ENCODE data around the gene CTPS1.

CTPS1 gene

GRCh38 chr1:41025979-41026819 is 46.7 kb downstream of the CTPS1 start:
- no peak for DNase-seq

DNA sequence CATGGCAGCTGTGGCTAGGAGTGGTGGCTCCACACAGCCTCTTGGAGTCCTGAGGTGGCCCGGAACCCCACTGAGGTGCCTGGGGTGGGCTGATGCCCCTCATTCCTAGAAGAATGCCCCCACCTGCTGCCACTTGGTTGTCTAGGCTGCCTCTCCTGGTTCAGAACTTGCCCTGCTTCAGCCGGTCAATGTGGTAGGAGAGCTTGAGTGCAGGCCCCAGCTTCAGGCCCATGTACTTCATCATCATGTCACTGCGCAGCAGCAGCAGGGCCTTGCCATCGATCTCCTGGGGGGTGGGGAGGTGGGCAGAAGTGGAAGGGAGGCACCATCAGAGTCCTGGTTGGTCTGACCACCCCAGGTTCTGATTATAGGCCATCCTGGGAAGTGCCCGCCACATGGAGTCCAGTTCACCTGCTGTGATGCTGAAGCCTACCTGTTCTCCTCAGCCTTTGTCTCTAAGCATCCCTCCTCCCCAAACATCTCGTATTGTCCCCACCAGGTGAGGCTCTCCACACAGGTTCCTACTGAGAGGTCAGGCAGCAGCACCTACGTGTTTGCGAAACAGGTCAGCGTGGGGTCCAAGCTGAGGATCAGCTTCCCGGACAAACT is 48.6 kb downstream of the CTPS1 start:
- no peak for DNase-seq

DNA sequence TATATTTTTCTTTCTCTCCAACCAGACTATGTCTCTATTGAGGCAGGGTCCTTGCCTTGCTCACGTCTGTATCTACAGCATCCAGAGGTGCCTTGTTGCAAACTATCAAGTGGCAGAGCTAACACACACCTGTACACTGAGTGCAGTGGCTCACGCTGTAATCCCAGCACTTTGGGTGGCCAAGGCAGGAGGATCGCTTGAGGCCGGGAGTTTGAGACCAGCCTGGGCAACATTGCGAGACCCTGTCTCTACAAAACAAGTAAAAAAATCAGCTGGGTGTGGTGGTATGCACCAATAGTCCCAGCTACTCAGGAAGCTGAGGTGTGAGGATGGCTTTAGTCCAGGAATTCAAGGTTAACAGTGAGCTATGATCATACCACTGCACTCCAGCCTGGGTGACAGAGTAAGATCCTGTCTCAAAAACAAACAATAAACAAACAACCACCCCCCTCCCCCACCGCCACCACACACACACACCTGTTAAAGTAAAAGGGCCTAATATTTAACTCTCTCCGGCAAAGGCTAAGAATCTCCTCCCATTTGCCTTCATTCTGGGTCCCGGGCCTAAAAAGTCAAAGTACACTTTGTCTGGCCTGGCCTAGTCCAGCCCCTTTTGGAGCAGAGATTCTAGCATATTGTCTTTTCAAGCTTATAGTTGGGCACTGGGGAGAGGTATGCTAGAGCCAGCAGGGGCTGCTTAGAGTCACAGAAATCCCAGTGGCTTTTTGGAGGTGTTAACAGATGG is 51.5 kb downstream of the CTPS1 start:
- no peak for DNase-seq

DNA sequence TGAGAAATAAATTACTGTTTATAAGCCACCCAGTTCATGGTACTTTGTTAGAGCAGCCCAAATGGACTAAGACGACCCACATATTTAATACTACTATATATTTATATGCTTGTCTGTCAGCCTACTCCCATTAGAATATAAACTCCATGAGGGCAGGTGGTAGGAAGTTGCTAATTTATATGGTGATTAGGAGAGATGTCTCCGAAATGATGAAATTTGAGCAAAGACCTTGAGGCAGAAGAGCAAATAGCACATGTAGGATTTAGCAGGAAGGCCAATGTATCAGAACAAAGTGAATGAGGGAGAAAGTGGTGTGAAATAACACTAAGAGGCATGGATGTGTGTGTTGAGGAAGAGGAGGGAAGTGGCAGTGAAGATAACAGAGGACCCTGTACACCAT is 52.7 kb downstream of the CTPS1 start:
- DNase-seq, result no peak

DNA sequence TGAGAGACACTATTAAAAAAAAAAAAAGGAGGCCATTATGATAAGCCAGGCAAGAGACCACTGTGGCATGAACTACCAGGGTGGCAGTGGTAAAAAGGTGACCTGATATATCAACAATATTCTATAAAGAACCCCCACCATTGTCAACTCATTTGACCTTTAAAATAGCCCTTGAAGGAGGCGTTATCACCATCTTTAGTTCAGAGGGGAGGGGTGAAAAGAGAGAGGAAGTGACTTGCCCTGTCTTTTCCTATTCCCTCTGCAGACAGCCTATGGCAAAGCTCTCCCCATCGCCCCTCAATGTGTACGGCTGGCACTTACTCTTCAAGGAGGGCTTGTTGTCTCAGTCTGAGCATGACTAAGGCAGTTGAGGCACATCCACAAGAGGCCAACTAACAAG is 53.8 kb downstream of the CTPS1 start:
- no peak for DNase-seq

- DNase-seq, result no peak
Observed at GRCh38 chr1:41037116-41037903, 57.8 kb downstream of the CTPS1 start.

DNA sequence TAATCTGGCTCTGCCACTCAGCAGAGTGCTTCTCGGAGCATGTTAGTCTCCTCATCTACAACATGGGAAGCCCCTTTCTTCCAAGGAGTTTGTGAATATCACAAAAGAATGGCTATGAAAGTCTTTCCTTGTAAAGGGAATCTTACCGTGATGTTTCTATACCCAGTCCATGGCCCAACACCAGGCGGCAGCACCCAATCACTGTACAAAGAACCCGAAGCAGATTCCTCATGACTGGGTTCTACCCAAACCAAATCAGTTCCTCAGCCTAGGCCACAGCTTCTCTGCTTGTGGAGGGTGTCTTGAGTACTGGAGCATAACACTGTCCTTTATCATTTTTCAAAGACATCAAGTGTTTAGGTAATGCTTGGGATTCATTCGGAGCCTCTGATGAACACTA is 58.6 kb downstream of the CTPS1 start:
- DNase-seq, result no peak

- DNase-seq, result no peak
Observed at GRCh38 chr1:41041614-41042270, 62.2 kb downstream of the CTPS1 start.

DNA sequence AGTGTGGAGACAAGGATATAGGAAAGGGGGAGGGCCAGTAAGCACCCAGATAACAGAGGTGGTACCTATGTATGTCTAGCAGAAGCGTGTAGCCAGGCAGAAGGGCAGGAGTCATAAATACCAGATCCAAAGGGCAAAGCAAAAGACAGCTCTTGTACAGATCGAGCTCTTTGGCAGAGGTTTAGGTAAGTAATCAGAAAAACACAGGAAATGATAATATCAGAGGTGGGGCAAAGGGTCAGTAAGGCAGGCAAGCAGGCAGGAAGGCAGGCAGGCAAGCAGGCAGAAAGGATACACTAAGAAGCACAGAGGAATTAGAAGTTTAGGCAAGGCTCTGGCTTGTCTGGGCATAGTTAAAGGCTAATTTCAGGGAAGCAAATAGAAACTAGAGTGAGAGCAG is 64.7 kb downstream of the CTPS1 start:
- DNase-seq, result no peak

DNA sequence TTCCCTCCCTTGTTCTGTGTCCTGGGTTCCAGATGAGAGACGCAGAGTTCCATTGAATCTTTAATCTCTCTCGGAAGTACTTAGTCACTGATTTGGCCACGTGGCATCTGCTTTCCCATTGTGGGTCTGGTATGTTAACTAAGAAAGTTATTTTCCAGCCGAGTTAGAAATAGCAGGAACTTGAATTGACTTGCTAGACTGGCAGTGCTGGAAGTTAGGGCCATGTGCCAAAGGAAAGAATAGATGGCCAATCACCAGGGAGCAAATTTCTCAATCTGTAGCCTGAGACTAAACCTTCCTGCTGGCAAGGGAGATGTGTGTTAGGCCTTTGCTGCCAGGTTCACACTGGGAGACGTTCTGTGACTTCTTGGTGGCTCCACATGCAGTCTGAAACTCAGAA is 66.2 kb downstream of the CTPS1 start:
- no peak for DNase-seq

DNA sequence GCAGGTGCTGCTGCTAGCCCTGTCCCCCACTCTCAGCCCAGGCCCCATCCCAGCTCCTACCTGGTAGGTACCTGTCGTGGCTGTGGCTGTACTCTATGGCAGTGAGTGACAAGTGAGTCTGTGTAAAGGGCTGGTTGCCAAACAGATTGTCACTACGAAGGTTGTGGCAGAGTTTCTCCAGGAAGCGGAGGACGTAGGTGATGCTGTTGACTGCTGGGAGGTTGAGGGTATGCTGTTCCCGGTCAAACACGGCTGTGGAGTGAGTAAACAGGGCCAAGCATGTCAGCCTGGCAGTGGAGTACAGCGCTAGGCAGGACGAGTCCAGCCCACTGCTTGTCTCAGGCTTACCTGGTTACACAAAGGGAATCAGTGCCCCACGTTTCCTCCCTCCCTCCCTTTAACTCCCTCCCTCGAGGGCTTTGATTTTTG is 66.9 kb downstream of the CTPS1 start:
- no peak for DNase-seq

- DNase-seq, result no peak
Observed at GRCh38 chr1:41048540-41048939, 69.0 kb downstream of the CTPS1 start.

DNA sequence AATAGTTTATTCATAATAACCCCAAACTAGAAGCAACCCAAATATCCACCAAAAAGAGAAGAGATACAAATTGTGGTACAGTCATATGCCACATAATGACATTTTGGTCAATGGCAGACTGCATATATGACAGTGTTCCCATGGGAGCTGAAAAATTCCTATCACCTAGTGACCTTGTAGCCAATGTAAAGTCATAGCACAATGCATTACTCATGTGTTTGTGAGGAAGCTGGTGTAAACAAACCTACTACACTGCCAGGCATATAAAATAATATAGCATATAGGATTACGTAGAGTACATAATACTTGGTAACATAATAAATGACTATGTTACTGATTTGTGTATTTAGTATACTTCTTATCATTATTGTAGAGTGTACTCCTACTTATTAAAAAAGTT is 71.5 kb downstream of the CTPS1 start:
- DNase-seq, result no peak

- no peak for DNase-seq
Observed at GRCh38 chr1:41053316-41053715, 73.8 kb downstream of the CTPS1 start.

GRCh38 chr1:41056907-41057306 is 77.4 kb downstream of the CTPS1 start:
- no peak for DNase-seq
